HL-60 (cell line): Measurements from ENCODE around the gene LCE1C.

ENCODE experiments used
- CTCF ChIP-seq: IDR thresholded peaks from one replicate; pipeline ENCODE4 v1.5.1; 2011; ENCODE audit warnings: low read length, control low read depth, inconsistent platforms; ENCODE audit not compliant: insufficient read depth
- GABPA ChIP-seq: IDR thresholded peaks from 2 replicates; pipeline ENCODE4 v1.6.1; 2012; ENCODE audit warnings: low read depth
- POLR2AphosphoS5 ChIP-seq: IDR thresholded peaks from 2 replicates; pipeline ENCODE4 v1.6.1; 2012; ENCODE audit warnings: low read depth
- REST ChIP-seq: IDR thresholded peaks from 2 replicates; pipeline ENCODE4 v1.6.1; 2012; ENCODE audit warnings: low read depth; ENCODE audit not compliant: insufficient replicate concordance

GRCh38 chr1:152823294-152823693 lies 16.8 kb upstream of the LCE1C start:
- TF ChIP-seq CTCF (no peak), REST (no peak), GABPA (no peak), POLR2AphosphoS5 (no peak)
